ENCODE results near the gene AKT2.

- TF ChIP-seq CTCF (conservative IDR thresholded peaks at IDR 0.05; ENCODE audit: low read length) (no peak), EZH2phosphoT487 (IDR thresholded peaks at IDR 0.05; ENCODE audit: borderline replicate concordance) (no peak)
Measured at GRCh38 chr19:40198272-40198990, 86.7 kb downstream of the AKT2 start.

All from Loucy (cell line).